IMR-90 (cell line): ENCODE measurements around the gene RUFY2. TPM values are rescaled to one million over a fixed set of nuclear protein-coding genes. Genes with fewer than 3 reads are reported as not detected.
A peak's percentile ranks its signal among the peaks of the same experiment; 100 is the strongest.

Source experiments
- ATAC-seq: fragments of 200-7000 bp; cut with Tn5 transposase; 2 replicates; pipeline ENCODE4 v1.9.1; 2020; ENCODE audit warnings: low read depth, mild to moderate bottlenecking, moderate library complexity
- BruUV-seq: library from RNA; stranded (reverse); fragments of 400-500 nt; replicated peaks from 2 replicates; lab custom pipeline; 2021; lab: Mats Ljungman, UMichigan
- CTCF ChIA-PET: fragments of 300-600 bp; formaldehyde crosslinking; extraction: SDS; loops from one replicate; lab custom pipeline; 2021; ENCODE audit warnings: antibody characterized with exemption; lab: Yijun Ruan, JAX
- POLR2A ChIA-PET: fragments of 300-600 bp; sonication (Branson Sonifier 250); formaldehyde crosslinking; loops from one replicate; lab custom pipeline; 2022; ENCODE audit warnings: antibody characterized with exemption; ENCODE audit not compliant: unreplicated experiment; lab: Charles Lee
- DNase-seq: peaks from one replicate; pipeline ENCODE4 v3.0.0; 2013
- H2AFZ ChIP-seq: replicated peaks from 2 replicates; pipeline ENCODE3; 2013; ENCODE audit warnings: low read length, mild to moderate bottlenecking; ENCODE audit not compliant: poor library complexity
- H2AK5ac ChIP-seq: 2 replicates; pipeline ENCODE4 v1.6.1; 2013; ENCODE audit warnings: low read depth, low read length, inconsistent platforms
- H2AK9ac ChIP-seq: replicated peaks from 2 replicates; pipeline ENCODE3; 2013; ENCODE audit warnings: mild to moderate bottlenecking, low read depth, low read length, moderate library complexity; ENCODE audit not compliant: poor library complexity
- H2BK120ac ChIP-seq: 2 replicates; pipeline ENCODE4 v1.6.1; 2013; ENCODE audit warnings: low read depth, low read length, inconsistent platforms
- H2BK15ac ChIP-seq: 3 replicates; pipeline ENCODE4 v1.6.1; 2013; ENCODE audit warnings: low read depth, low read length, inconsistent platforms
- H2BK20ac ChIP-seq: 2 replicates; pipeline ENCODE4 v1.6.1; 2013; ENCODE audit warnings: low read depth, mild to moderate bottlenecking, inconsistent platforms, low read length, moderate library complexity
- H2BK5ac ChIP-seq: 2 replicates; pipeline ENCODE4 v1.6.1; 2013; ENCODE audit warnings: mild to moderate bottlenecking, low read depth, low read length, inconsistent platforms; ENCODE audit not compliant: poor library complexity, severe bottlenecking
- H3K14ac ChIP-seq: replicated peaks from 2 replicates; pipeline ENCODE4 v1.6.1; 2013; ENCODE audit warnings: low read depth, low read length, inconsistent platforms
- H3K18ac ChIP-seq: 2 replicates; pipeline ENCODE4 v1.6.1; 2013; ENCODE audit warnings: low read depth, low read length, control low read depth
- H3K23ac ChIP-seq: 2 replicates; pipeline ENCODE4 v1.6.1; 2013; ENCODE audit warnings: low read depth, low read length, inconsistent platforms
- H3K27ac ChIP-seq: 2 replicates; pipeline ENCODE4 v1.5.1; 2013; ENCODE audit warnings: mild to moderate bottlenecking, control low read depth, low read length; ENCODE audit not compliant: insufficient read depth
- H3K27me3 ChIP-seq: 2 replicates; pipeline ENCODE4 v1.6.1; 2013; ENCODE audit warnings: low read length; ENCODE audit not compliant: control insufficient read depth, insufficient read depth
- H3K36me3 ChIP-seq: 2 replicates; pipeline ENCODE4 v1.6.1; 2013; ENCODE audit warnings: low read length, mixed read lengths; ENCODE audit not compliant: control insufficient read depth, insufficient read depth
- H3K4ac ChIP-seq: 2 replicates; pipeline ENCODE4 v1.6.1; 2013; ENCODE audit warnings: low read depth, low read length, inconsistent platforms
- H3K4me1 ChIP-seq: 2 replicates; pipeline ENCODE4 v1.6.1; 2013; ENCODE audit warnings: low read length, mixed read lengths; ENCODE audit not compliant: control insufficient read depth, insufficient read depth
- H3K4me2 ChIP-seq: 2 replicates; pipeline ENCODE4 v1.6.1; 2013; ENCODE audit warnings: low read depth, mild to moderate bottlenecking, control low read depth, low read length, moderate library complexity
- H3K4me3 ChIP-seq: 2 replicates; pipeline ENCODE4 v1.5.1; 2013; ENCODE audit warnings: low read depth, mild to moderate bottlenecking, control low read depth, low read length, moderate library complexity; ENCODE audit not compliant: insufficient read depth
- H3K56ac ChIP-seq: 2 replicates; pipeline ENCODE4 v1.6.1; 2013; ENCODE audit warnings: low read length, inconsistent platforms; ENCODE audit not compliant: insufficient read depth; ENCODE audit errors: extremely low read depth
- H3K79me1 ChIP-seq, 2 experiments: 2 replicates each; pipeline ENCODE4 v1.6.1; 2013; ENCODE audit warnings: low read length in 2 of 2, inconsistent platforms in 1 of 2, low read depth in 1 of 2
- H3K9ac ChIP-seq: 2 replicates; pipeline ENCODE4 v1.6.1; 2013; ENCODE audit warnings: low read depth, low read length, control low read depth
- H3K9me1 ChIP-seq: 2 replicates; pipeline ENCODE4 v1.6.1; 2013; ENCODE audit warnings: low read length, inconsistent platforms; ENCODE audit not compliant: insufficient read depth
- H3K9me3 ChIP-seq: 2 replicates; pipeline ENCODE4 v1.6.1; 2013; ENCODE audit warnings: low read length; ENCODE audit not compliant: control insufficient read depth, insufficient read depth
- H4K20me1 ChIP-seq: 2 replicates; pipeline ENCODE4 v1.6.1; 2013; ENCODE audit warnings: low read length, inconsistent platforms; ENCODE audit not compliant: insufficient read depth
- H4K5ac ChIP-seq: 2 replicates; pipeline ENCODE4 v1.6.1; 2013; ENCODE audit warnings: mild to moderate bottlenecking, low read depth, low read length, control low read depth
- H4K8ac ChIP-seq, 2 experiments: 2 replicates each; pipeline ENCODE4 v1.6.1; 2013; ENCODE audit warnings: low read depth in 2 of 2, low read length in 2 of 2, control low read depth in 1 of 2, inconsistent platforms in 1 of 2
- H4K91ac ChIP-seq: 2 replicates; pipeline ENCODE4 v1.6.1; 2013; ENCODE audit warnings: low read depth, low read length, inconsistent platforms; ENCODE audit not compliant: insufficient read depth
- CEBPB ChIP-seq: IDR thresholded peaks from 2 replicates; pipeline ENCODE4 v1.6.1; 2012; ENCODE audit warnings: low read depth, low read length, improper control_type of control experiment
- CHD1 ChIP-seq: IDR thresholded peaks from 2 replicates; pipeline ENCODE4 v1.6.1; 2012; ENCODE audit warnings: low read depth, low read length, improper control_type of control experiment
- CTCF ChIP-seq: conservative IDR thresholded peaks from 2 replicates; pipeline ENCODE4 v1.5.1; 2012; ENCODE audit warnings: mild to moderate bottlenecking, low read depth, low read length, improper control_type of control experiment
- ELK1 ChIP-seq: fragments of 150-350 bp; IDR thresholded peaks from 2 replicates; pipeline ENCODE4 v1.6.1; 2016; ENCODE audit warnings: low read depth, mild to moderate bottlenecking, low read length, moderate library complexity, borderline replicate concordance
- MAFK ChIP-seq: IDR thresholded peaks from 2 replicates; pipeline ENCODE4 v1.6.1; 2012; ENCODE audit warnings: low read depth, low read length, improper control_type of control experiment
- MXI1 ChIP-seq: IDR thresholded peaks from 2 replicates; pipeline ENCODE4 v1.6.1; 2012; ENCODE audit warnings: low read depth, mild to moderate bottlenecking, low read length, moderate library complexity, borderline replicate concordance
- NFE2L2 ChIP-seq: fragments of 150-350 bp; IDR thresholded peaks from 2 replicates; pipeline ENCODE4 v1.6.1; 2016; ENCODE audit warnings: low read depth, mild to moderate bottlenecking, low read length
- POLR2A ChIP-seq: IDR thresholded peaks from 2 replicates; pipeline ENCODE4 v1.6.1; 2012; ENCODE audit warnings: mild to moderate bottlenecking, low read depth, low read length
- RAD21 ChIP-seq: IDR thresholded peaks from 2 replicates; pipeline ENCODE4 v1.6.1; 2012; ENCODE audit warnings: low read length, improper control_type of control experiment
- RCOR1 ChIP-seq: IDR thresholded peaks from 2 replicates; pipeline ENCODE4 v1.6.1; 2012; ENCODE audit warnings: mild to moderate bottlenecking, low read length, improper control_type of control experiment; ENCODE audit not compliant: insufficient replicate concordance
- RFX5 ChIP-seq: IDR thresholded peaks from 2 replicates; pipeline ENCODE4 v1.8.0; 2012; ENCODE audit warnings: low read depth, mild to moderate bottlenecking, low read length, moderate library complexity
- SMC3 ChIP-seq: fragments of 150-350 bp; IDR thresholded peaks from 2 replicates; pipeline ENCODE4 v1.6.1; 2016; ENCODE audit warnings: low read depth, mild to moderate bottlenecking, antibody characterized with exemption, low read length, moderate library complexity
- USF2 ChIP-seq: fragments of 150-350 bp; IDR thresholded peaks from 2 replicates; pipeline ENCODE4 v1.6.1; 2017; ENCODE audit warnings: mild to moderate bottlenecking, antibody characterized with exemption, low read length, low read depth
- WGBS, 2 experiments: methylation state at CpG; one replicate each; pipeline versions ENCODE4 v1.1.5 to v1.1.7; 2013; ENCODE audit warnings: missing lambda C conversion rate in 2 of 2; ENCODE audit not compliant: insufficient read length in 1 of 2; ENCODE audit errors: extremely low coverage in 2 of 2; 5-methylcytosine and 5-hydroxymethylcytosine counted together
- dilution Hi-C: fragments of 300-500 bp; cut with HindIII; formaldehyde crosslinking; loops from one replicate; pipeline ENCODE4 v1.14.3; 2018; ENCODE audit warnings: low sequenced_read_pairs; ENCODE audit not compliant: unreplicated experiment
- in situ Hi-C: fragments of 300-500 bp; cut with MboI; formaldehyde crosslinking; loops from 3 replicates; pipeline ENCODE4 v1.14.3; 2019; ENCODE audit warnings: low sequenced_read_pairs, inconsistent platforms, mixed read lengths
- intact Hi-C: fragments of 100-400 bp; cut with micrococcal nuclease; formaldehyde crosslinking; loops from 2 replicates; pipeline ENCODE4 v1.10.0; 2022
- polyA plus RNA-seq, 3 experiments: library from polyadenylated mRNA; depleted of rRNA; stranded (reverse); fragments of >200 nt; gene quantifications; 2 replicates each; pipeline ENCODE4 v1.2.3, GENCODE V29; 2012; ENCODE audit warnings: low replicate concordance in 1 of 3
- total RNA-seq: library from RNA; depleted of rRNA; stranded (reverse); fragments of >200 nt; gene quantifications from 2 replicates; pipeline ENCODE4 v1.2.3, GENCODE V29; 2012

The RUFY2 gene
- total and polyA plus RNA-seq, 2 of the 4 experiments (the other 2 are of a cell fraction), result 6.7 to 6.8 TPM

- Histone ChIP-seq H3K9me1 (peaks cover 4% of the 10 kb centered on the region; the same call in 1 of the 2 replicates), H2AK5ac (peak within 1 kb of the TSS; percentile 98), H3K56ac (peak within 1 kb of the TSS; percentile 99), H2BK15ac (peak within 1 kb of the TSS; percentile 35; the same call in 1 of the 3 replicates), H2BK120ac (peak within 1 kb of the TSS; percentile 88), H2BK20ac (no peak within 1 kb of the TSS), H3K4me1 (peaks cover 12% of the 10 kb centered on the region), H3K27ac (peak within 1 kb of the TSS; percentile 97), H3K18ac (peak within 1 kb of the TSS; percentile 87), H2BK5ac (peak within 1 kb of the TSS; percentile 93), H4K20me1 (peaks cover 41% of the 10 kb centered on the region), H3K9me3 (no peaks in the 10 kb centered on the region), H4K91ac (peak within 1 kb of the TSS; percentile 99), H3K9ac (peak within 1 kb of the TSS; percentile 98), H3K4me2 (peak within 1 kb of the TSS; percentile 92), H4K8ac (peak within 1 kb of the TSS; percentile 92 to 98), H2AFZ (peak within 1 kb of the TSS; percentile 97), H3K4ac (peak within 1 kb of the TSS; percentile 99), H3K36me3 (no peaks in the 10 kb centered on the region), H3K27me3 (no peaks in the 10 kb centered on the region), H3K14ac (peak within 1 kb of the TSS; percentile 100), H3K4me3 (peak within 1 kb of the TSS; percentile 98), H3K23ac (peak within 1 kb of the TSS; percentile 99), H3K79me1 (peaks cover 4 to 27% of the 10 kb centered on the region in 2 experiments; a peak in 3 of 4 replicates), H2AK9ac (peak within 1 kb of the TSS; percentile 100), H4K5ac (peak within 1 kb of the TSS; percentile 98)
- ATAC-seq (peak; percentile 86), DNase-seq (peak; percentile 97)
- ChIA-PET CTCF (interaction anchor here (0.6 kb wide), 2 partner anchors 391 to 446 kb away, joined by 3 to 5 read pairs; no protein-coding TSS in a partner anchor), POLR2A (interaction anchor here (0.6 kb wide), 5 partner anchors 79 to 472 kb away, joined by 3 to 13 read pairs (median 4); no protein-coding TSS in a partner anchor)
- dilution Hi-C loops (no loop called here), in situ Hi-C loops (no loop called here), intact Hi-C loops (loop anchor here (10.0 kb wide), 3 partner anchors 257 to 477 kb away; partner anchors contain the start of genes HERC4 and SIRT1)
- WGBS, 2 experiments, result 0% methylated on average over 38 of the region's 73 CpGs; no CpG with 5 or more reads in 1 of the 2 experiments
- no TSS peak for BruUV-seq
- TF ChIP-seq CHD1, result 0 out of 2 replicates have a peak, but pooled peaks have one; percentile 91
- peak; percentile 99 for TF ChIP-seq POLR2A
- no peak for TF ChIP-seq RFX5
- TF ChIP-seq MXI1, result peak; percentile 66; the same call in 1 of the 2 replicates
- TF ChIP-seq CEBPB, result peak; percentile 81
- TF ChIP-seq NFE2L2, result no peak
- TF ChIP-seq MAFK, result no peak
- no peak for TF ChIP-seq RAD21
- no peak for TF ChIP-seq ELK1
- TF ChIP-seq SMC3, result no peak
- TF ChIP-seq RCOR1, result no peak
- peak; percentile 77 for TF ChIP-seq USF2
- TF ChIP-seq CTCF, result no peak
Observed at GRCh38 chr10:68331455-68332258, 75.4 kb downstream of the RUFY2 start, which contains the start of gene HNRNPH3. TSS of gene HNRNPH3 (plus strand) at chr10:68332064. CDS start at chr10:68337222, 5,158 bp downstream.
